GM23338 (cell line): ENCODE results near the gene PIK3C2G. TPM values are rescaled to one million over a fixed set of nuclear protein-coding genes. Genes with fewer than 3 reads are reported as not detected.

Source experiments
- ATAC-seq: fragments of 200-7000 bp; cut with Tn5 transposase; 3 replicates; pipeline ENCODE4 v1.9.1; 2020
- DNase-seq: peaks from one replicate; pipeline ENCODE4 v3.0.0-alpha.2; 2015; ENCODE audit warnings: low spot score
- H2AFZ ChIP-seq: fragments of 200-600 bp; sonication (generic); 2 replicates; pipeline ENCODE4 v1.8.0; 2016; ENCODE audit warnings: antibody characterized with exemption, mild to moderate bottlenecking, moderate library complexity
- H3F3A ChIP-seq: fragments of 200-600 bp; sonication (generic); replicated peaks from 2 replicates; pipeline ENCODE4 v1.8.0; 2017; ENCODE audit warnings: antibody characterized with exemption, mixed run types, low read depth
- H3K27ac ChIP-seq: fragments of 200-600 bp; sonication (generic); 2 replicates; pipeline ENCODE4 v1.6.1; 2016; ENCODE audit warnings: low read depth
- H3K27me3 ChIP-seq: fragments of 200-600 bp; sonication (generic); 2 replicates; pipeline ENCODE4 v1.8.0; 2016; ENCODE audit warnings: mild to moderate bottlenecking, mixed run types, moderate library complexity; ENCODE audit not compliant: insufficient read depth
- H3K36me3 ChIP-seq: fragments of 200-600 bp; sonication (generic); 2 replicates; pipeline ENCODE4 v1.8.0; 2016; ENCODE audit warnings: mild to moderate bottlenecking; ENCODE audit not compliant: insufficient read depth
- H3K4me1 ChIP-seq: fragments of 200-600 bp; sonication (generic); 2 replicates; pipeline ENCODE4 v1.8.0; 2016; ENCODE audit warnings: mild to moderate bottlenecking, moderate library complexity; ENCODE audit not compliant: insufficient read depth
- H3K4me2 ChIP-seq: fragments of 200-600 bp; sonication (generic); 2 replicates; pipeline ENCODE4 v1.7.1; 2017; ENCODE audit warnings: mixed run types
- H3K4me3 ChIP-seq: fragments of 200-600 bp; sonication (generic); 2 replicates; pipeline ENCODE4 v1.6.1; 2016; ENCODE audit warnings: mixed run types
- H3K79me2 ChIP-seq: fragments of 200-600 bp; sonication (generic); replicated peaks from 2 replicates; pipeline ENCODE4 v1.8.0; 2017; ENCODE audit warnings: mild to moderate bottlenecking; ENCODE audit not compliant: insufficient read depth
- H3K9me2 ChIP-seq: fragments of 200-600 bp; sonication (generic); 2 replicates; pipeline ENCODE4 v1.8.0; 2017; ENCODE audit not compliant: insufficient read depth
- H4K20me1 ChIP-seq: fragments of 200-600 bp; sonication (generic); replicated peaks from 2 replicates; pipeline ENCODE4 v1.8.0; 2017; ENCODE audit warnings: mild to moderate bottlenecking; ENCODE audit not compliant: insufficient read depth
- H3K27ac Mint-ChIP-seq: 2 replicates; pipeline ENCODE4 v1.8.0; 2020; ENCODE audit warnings: inconsistent platforms, mild to moderate bottlenecking, moderate library complexity, mixed read lengths
- H3K27me3 Mint-ChIP-seq: 3 replicates; pipeline ENCODE4 v1.8.0; 2022; ENCODE audit warnings: low read depth, mild to moderate bottlenecking, moderate library complexity, mixed read lengths, inconsistent platforms; ENCODE audit not compliant: insufficient read depth, poor library complexity
- H3K36me3 Mint-ChIP-seq: 3 replicates; pipeline ENCODE4 v1.8.0; 2021; ENCODE audit warnings: low read depth, mild to moderate bottlenecking, inconsistent platforms, moderate library complexity, mixed read lengths
- H3K4me1 Mint-ChIP-seq: 3 replicates; pipeline ENCODE4 v1.8.0; 2020; ENCODE audit warnings: mild to moderate bottlenecking, inconsistent platforms, mixed read lengths
- H3K4me3 Mint-ChIP-seq: 3 replicates; pipeline ENCODE4 v1.8.0; 2021; ENCODE audit warnings: moderate library complexity, mild to moderate bottlenecking, inconsistent platforms, mixed read lengths
- H3K9me3 Mint-ChIP-seq: 3 replicates; pipeline ENCODE4 v1.8.0; 2020; ENCODE audit warnings: moderate library complexity, mild to moderate bottlenecking, inconsistent platforms, mixed read lengths
- EZH2phosphoT487 ChIP-seq: fragments of 200-600 bp; sonication (generic); IDR thresholded peaks from one replicate; pipeline ENCODE4 v1.8.1; 2018; ENCODE audit warnings: antibody characterized with exemption; ENCODE audit not compliant: unreplicated experiment
- NANOG ChIP-seq: IDR thresholded peaks from 2 replicates; pipeline ENCODE4 v1.6.1; 2016; ENCODE audit warnings: antibody characterized with exemption, borderline replicate concordance
- polyA plus RNA-seq: library from polyadenylated mRNA; unstranded; fragments of >200 nt; fragmentation: Nextera tagmentation; extraction: Ambion mirVana; gene quantifications from 2 replicates; pipeline ENCODE4 v1.2.1, GENCODE V29; 2016
- total RNA-seq: library from RNA; depleted of rRNA; stranded (reverse); fragments of >200 nt; shearing (Covaris generic); gene quantifications from 2 replicates; pipeline ENCODE4 v1.2.3, GENCODE V29; 2014
- TF ChIP-seq, protein P1 (sequence below): fragments of 250-450 bp; sonication (Bioruptor Pico); IDR thresholded peaks from 2 replicates; pipeline ENCODE4 v1.5.0; 2020; ENCODE audit warnings: mild to moderate bottlenecking, moderate library complexity
- TF ChIP-seq, protein P2 (sequence below): IDR thresholded peaks from 2 replicates; pipeline ENCODE4 v1.6.1; 2016; ENCODE audit warnings: antibody characterized with exemption
- TF ChIP-seq, protein P3 (sequence below), 2 experiments: fragments of 200-600 bp in 1 of 2; sonication (generic) in 1 of 2; conservative IDR thresholded peaks; 2 replicates each; pipeline versions ENCODE4 v1.5.1 to v1.6.1; 2016 to 2017; ENCODE audit warnings: antibody characterized with exemption in 2 of 2, low read depth in 2 of 2, mild to moderate bottlenecking in 2 of 2, moderate library complexity in 1 of 2

The PIK3C2G gene
- total and polyA plus RNA-seq, 2 experiments from 2014 or later: not detected

DNA sequence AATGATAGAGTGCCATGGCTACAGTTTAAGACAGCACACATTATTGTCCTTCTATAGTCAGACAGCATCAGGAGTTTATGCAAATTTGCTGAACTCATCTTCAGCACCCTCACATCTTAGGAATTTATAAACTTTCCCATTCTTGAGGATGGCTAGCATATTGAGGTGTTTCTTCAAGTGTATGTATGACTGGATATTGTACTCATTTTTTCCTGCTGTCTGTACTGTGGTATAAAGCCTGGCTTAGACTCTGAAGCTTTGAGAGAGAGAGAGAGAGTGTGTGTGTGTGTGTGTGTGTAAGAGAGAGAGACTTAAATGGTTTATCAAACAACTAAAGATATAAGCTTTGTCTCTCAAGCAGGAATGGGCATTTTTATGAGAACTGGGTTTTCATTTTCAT is 161.6 kb downstream of the PIK3C2G start (continued):
- TF ChIP-seq, protein P1, sequence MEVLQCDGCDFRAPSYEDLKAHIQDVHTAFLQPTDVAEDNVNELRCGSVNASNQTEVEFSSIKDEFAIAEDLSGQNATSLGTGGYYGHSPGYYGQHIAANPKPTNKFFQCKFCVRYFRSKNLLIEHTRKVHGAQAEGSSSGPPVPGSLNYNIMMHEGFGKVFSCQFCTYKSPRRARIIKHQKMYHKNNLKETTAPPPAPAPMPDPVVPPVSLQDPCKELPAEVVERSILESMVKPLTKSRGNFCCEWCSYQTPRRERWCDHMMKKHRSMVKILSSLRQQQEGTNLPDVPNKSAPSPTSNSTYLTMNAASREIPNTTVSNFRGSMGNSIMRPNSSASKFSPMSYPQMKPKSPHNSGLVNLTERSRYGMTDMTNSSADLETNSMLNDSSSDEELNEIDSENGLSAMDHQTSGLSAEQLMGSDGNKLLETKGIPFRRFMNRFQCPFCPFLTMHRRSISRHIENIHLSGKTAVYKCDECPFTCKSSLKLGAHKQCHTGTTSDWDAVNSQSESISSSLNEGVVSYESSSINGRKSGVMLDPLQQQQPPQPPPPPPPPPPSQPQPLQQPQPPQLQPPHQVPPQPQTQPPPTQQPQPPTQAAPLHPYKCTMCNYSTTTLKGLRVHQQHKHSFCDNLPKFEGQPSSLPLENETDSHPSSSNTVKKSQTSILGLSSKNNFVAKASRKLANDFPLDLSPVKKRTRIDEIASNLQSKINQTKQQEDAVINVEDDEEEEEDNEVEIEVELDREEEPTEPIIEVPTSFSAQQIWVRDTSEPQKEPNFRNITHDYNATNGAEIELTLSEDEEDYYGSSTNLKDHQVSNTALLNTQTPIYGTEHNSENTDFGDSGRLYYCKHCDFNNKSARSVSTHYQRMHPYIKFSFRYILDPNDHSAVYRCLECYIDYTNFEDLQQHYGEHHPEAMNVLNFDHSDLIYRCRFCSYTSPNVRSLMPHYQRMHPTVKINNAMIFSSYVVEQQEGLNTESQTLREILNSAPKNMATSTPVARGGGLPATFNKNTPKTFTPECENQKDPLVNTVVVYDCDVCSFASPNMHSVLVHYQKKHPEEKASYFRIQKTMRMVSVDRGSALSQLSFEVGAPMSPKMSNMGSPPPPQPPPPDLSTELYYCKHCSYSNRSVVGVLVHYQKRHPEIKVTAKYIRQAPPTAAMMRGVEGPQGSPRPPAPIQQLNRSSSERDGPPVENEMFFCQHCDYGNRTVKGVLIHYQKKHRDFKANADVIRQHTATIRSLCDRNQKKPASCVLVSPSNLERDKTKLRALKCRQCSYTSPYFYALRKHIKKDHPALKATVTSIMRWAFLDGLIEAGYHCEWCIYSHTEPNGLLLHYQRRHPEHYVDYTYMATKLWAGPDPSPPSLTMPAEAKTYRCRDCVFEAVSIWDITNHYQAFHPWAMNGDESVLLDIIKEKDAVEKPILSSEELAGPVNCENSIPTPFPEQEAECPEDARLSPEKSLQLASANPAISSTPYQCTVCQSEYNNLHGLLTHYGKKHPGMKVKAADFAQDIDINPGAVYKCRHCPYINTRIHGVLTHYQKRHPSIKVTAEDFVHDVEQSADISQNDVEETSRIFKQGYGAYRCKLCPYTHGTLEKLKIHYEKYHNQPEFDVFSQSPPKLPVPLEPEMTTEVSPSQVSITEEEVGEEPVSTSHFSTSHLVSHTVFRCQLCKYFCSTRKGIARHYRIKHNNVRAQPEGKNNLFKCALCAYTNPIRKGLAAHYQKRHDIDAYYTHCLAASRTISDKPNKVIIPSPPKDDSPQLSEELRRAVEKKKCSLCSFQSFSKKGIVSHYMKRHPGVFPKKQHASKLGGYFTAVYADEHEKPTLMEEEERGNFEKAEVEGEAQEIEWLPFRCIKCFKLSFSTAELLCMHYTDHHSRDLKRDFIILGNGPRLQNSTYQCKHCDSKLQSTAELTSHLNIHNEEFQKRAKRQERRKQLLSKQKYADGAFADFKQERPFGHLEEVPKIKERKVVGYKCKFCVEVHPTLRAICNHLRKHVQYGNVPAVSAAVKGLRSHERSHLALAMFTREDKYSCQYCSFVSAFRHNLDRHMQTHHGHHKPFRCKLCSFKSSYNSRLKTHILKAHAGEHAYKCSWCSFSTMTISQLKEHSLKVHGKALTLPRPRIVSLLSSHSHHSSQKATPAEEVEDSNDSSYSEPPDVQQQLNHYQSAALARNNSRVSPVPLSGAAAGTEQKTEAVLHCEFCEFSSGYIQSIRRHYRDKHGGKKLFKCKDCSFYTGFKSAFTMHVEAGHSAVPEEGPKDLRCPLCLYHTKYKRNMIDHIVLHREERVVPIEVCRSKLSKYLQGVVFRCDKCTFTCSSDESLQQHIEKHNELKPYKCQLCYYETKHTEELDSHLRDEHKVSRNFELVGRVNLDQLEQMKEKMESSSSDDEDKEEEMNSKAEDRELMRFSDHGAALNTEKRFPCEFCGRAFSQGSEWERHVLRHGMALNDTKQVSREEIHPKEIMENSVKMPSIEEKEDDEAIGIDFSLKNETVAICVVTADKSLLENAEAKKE (CRISPR knock-in tag): no peak

DNA sequence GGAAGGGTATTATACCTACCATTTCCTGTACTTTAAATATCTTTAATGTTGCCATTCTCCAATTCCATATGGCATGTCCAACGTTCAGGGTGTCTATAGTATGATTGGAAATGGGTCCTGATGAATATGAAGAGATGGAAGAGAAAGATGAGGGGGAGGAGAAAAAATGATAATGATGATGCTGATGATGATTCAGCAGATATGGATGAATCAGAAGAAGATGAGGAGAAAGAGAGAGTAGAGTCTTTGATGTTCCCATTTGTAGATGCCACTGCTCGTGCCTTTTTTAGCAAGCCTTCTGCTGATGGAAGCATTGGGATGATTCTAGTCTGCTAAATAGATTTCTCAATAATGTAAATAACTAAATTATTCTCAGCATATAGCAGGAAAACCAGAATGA is 163.5 kb downstream of the PIK3C2G start:
- Histone ChIP-seq H3F3A (no peaks in the 10 kb centered on the region), H3K4me3 (no peak overlapping the region), H3K27ac (no peak overlapping the region), H3K4me1 (peaks cover 8% of the 10 kb centered on the region; the same call in 1 of the 2 replicates), H3K36me3 (no peaks in the 10 kb centered on the region), H4K20me1 (no peaks in the 10 kb centered on the region), H3K27me3 (no peaks in the 10 kb centered on the region), H2AFZ (no peak overlapping the region), H3K4me2 (no peak overlapping the region), H3K9me2 (0 out of 2 replicates have a peak, but pooled peaks cover 4% of the 10 kb centered on the region), H3K79me2 (no peaks in the 10 kb centered on the region)
- Mint-ChIP-seq H3K4me3 (no peak overlapping the region), H3K9me3 (no peaks in the 10 kb centered on the region), H3K27me3 (no peaks in the 10 kb centered on the region), H3K4me1 (peaks cover 3% of the 10 kb centered on the region; the same call in 1 of the 3 replicates), H3K36me3 (no peaks in the 10 kb centered on the region), H3K27ac (no peak overlapping the region)
- ATAC-seq: no peak
- DNase-seq: no peak
- TF ChIP-seq EZH2phosphoT487 (no peak), NANOG (no peak)
- TF ChIP-seq, protein P2, sequence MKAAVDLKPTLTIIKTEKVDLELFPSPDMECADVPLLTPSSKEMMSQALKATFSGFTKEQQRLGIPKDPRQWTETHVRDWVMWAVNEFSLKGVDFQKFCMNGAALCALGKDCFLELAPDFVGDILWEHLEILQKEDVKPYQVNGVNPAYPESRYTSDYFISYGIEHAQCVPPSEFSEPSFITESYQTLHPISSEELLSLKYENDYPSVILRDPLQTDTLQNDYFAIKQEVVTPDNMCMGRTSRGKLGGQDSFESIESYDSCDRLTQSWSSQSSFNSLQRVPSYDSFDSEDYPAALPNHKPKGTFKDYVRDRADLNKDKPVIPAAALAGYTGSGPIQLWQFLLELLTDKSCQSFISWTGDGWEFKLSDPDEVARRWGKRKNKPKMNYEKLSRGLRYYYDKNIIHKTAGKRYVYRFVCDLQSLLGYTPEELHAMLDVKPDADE: no peak
- TF ChIP-seq, protein P3, sequence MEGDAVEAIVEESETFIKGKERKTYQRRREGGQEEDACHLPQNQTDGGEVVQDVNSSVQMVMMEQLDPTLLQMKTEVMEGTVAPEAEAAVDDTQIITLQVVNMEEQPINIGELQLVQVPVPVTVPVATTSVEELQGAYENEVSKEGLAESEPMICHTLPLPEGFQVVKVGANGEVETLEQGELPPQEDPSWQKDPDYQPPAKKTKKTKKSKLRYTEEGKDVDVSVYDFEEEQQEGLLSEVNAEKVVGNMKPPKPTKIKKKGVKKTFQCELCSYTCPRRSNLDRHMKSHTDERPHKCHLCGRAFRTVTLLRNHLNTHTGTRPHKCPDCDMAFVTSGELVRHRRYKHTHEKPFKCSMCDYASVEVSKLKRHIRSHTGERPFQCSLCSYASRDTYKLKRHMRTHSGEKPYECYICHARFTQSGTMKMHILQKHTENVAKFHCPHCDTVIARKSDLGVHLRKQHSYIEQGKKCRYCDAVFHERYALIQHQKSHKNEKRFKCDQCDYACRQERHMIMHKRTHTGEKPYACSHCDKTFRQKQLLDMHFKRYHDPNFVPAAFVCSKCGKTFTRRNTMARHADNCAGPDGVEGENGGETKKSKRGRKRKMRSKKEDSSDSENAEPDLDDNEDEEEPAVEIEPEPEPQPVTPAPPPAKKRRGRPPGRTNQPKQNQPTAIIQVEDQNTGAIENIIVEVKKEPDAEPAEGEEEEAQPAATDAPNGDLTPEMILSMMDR (conservative IDR thresholded peaks at IDR 0.05; ENCODE audit: low read depth in 2 of 2): no peak
